A549 (cell line): ENCODE results near the gene EDNRA. TPM values are rescaled to one million over a fixed set of nuclear protein-coding genes. Genes with fewer than 3 reads are reported as not detected.

ENCODE experiments used
- ATAC-seq, 2 experiments: fragments of 200-7000 bp in 1 of 2; fragments of >200 bp in 1 of 2; cut with Nextera tagmentation in 1 of 2; cut with Tn5 transposase in 1 of 2; 3 replicates each; pipeline versions ENCODE4 v1.8.0 to v1.9.1; 2018 to 2020; ENCODE audit warnings: mild to moderate bottlenecking in 1 of 2, moderate library complexity in 1 of 2
- CTCF ChIA-PET: fragments of 300-600 bp; sonication (Branson Sonifier 250); formaldehyde crosslinking; extraction: SDS; loops from one replicate; lab custom pipeline; 2021; ENCODE audit warnings: antibody characterized with exemption, inconsistent platforms; lab: Yijun Ruan, JAX
- POLR2A ChIA-PET: fragments of 350-600 bp; formaldehyde crosslinking; extraction: SDS; loops from one replicate; lab custom pipeline; 2021; ENCODE audit warnings: antibody characterized with exemption, inconsistent platforms; lab: Yijun Ruan, JAX
- DNase-seq, 2 experiments: peaks; one replicate each; pipeline versions ENCODE4 v3.0.0 to v3.0.0-alpha.2; 2011 to 2016; ENCODE audit warnings: low read depth in 1 of 2, low spot score in 1 of 2
- FAIRE-seq: peaks from 2 replicates; lab custom pipeline; 2011; peaks lifted over from hg19 to GRCh38; lab: Jason Lieb, UNC
- H3K27ac ChIP-seq, 2 experiments: fragments of >200 bp; sonication (Bioruptor Twin); formaldehyde crosslinking; 3 replicates each; pipeline ENCODE4 v1.5.1; 2016 to 2017
- H3K4me1 ChIP-seq: fragments of >200 bp; sonication (Bioruptor Twin); formaldehyde crosslinking; 3 replicates; pipeline ENCODE4 v1.6.1; 2016
- H3K4me2 ChIP-seq: fragments of >200 bp; sonication (Bioruptor Twin); formaldehyde crosslinking; 3 replicates; pipeline ENCODE4 v1.6.1; 2016
- H3K4me3 ChIP-seq: fragments of >200 bp; sonication (Bioruptor Twin); formaldehyde crosslinking; 3 replicates; pipeline ENCODE4 v1.5.1; 2016
- H3K9me3 ChIP-seq: fragments of >200 bp; sonication (Bioruptor Twin); formaldehyde crosslinking; 3 replicates; pipeline ENCODE4 v1.6.1; 2016
- BHLHE40 ChIP-seq: IDR thresholded peaks from 2 replicates; pipeline ENCODE4 v1.6.1; 2012; ENCODE audit warnings: low read depth, low read length, inconsistent platforms
- CBX2 ChIP-seq: fragments of 200-600 bp; sonication (generic); IDR thresholded peaks from 2 replicates; pipeline ENCODE4 v1.6.1; 2016; ENCODE audit warnings: low read depth, mild to moderate bottlenecking, borderline replicate concordance
- CBX8 ChIP-seq: fragments of 200-600 bp; sonication (generic); IDR thresholded peaks from 2 replicates; pipeline ENCODE4 v1.6.1; 2016
- CHD4 ChIP-seq: fragments of 200-600 bp; sonication (generic); IDR thresholded peaks from 2 replicates; pipeline ENCODE4 v1.6.1; 2016; ENCODE audit warnings: antibody characterized with exemption, mild to moderate bottlenecking, borderline replicate concordance
- E2F6 ChIP-seq: IDR thresholded peaks from 2 replicates; pipeline ENCODE4 v1.6.1; 2012; ENCODE audit warnings: low read depth, borderline replicate concordance
- EHF ChIP-seq: fragments of 250-450 bp; sonication (Bioruptor Pico); IDR thresholded peaks from 2 replicates; pipeline ENCODE4 v1.5.0; 2020; ENCODE audit warnings: mild to moderate bottlenecking
- EHMT2 ChIP-seq: fragments of 200-600 bp; sonication (generic); IDR thresholded peaks from 2 replicates; pipeline ENCODE4 v1.6.1; 2016; ENCODE audit warnings: antibody characterized with exemption, low read depth, mild to moderate bottlenecking, moderate library complexity
- ESRRA ChIP-seq: fragments of 150-350 bp; IDR thresholded peaks from 2 replicates; pipeline ENCODE4 v1.6.1; 2014; ENCODE audit warnings: mild to moderate bottlenecking, low read length, borderline replicate concordance
- FOSL2 ChIP-seq, 2 experiments: fragments of 450-650 bp in 1 of 2; fragments of >200 bp in 1 of 2; sonication (Bioruptor Twin) in 1 of 2; formaldehyde crosslinking; IDR thresholded peaks; 2 replicates each; pipeline versions ENCODE4 v1.5.0 to v1.6.1; 2016 to 2020; ENCODE audit warnings: mild to moderate bottlenecking in 1 of 2, moderate library complexity in 1 of 2
- HDAC2 ChIP-seq: fragments of 200-600 bp; sonication (generic); IDR thresholded peaks from 2 replicates; pipeline ENCODE4 v1.6.1; 2016
- HOXB13 ChIP-seq: fragments of 250-450 bp; sonication (Bioruptor Pico); IDR thresholded peaks from 2 replicates; pipeline ENCODE4 v1.5.0; 2020; ENCODE audit warnings: low read depth, mild to moderate bottlenecking, moderate library complexity
- HOXB5 ChIP-seq: fragments of 250-450 bp; sonication (Bioruptor Pico); IDR thresholded peaks from 2 replicates; pipeline ENCODE4 v1.5.0; 2020; ENCODE audit warnings: mild to moderate bottlenecking, moderate library complexity
- MYC ChIP-seq: IDR thresholded peaks from 2 replicates; pipeline ENCODE4 v1.6.1; 2012; ENCODE audit warnings: mild to moderate bottlenecking, inconsistent platforms, low read length, improper control_type of control experiment, borderline replicate concordance
- NR3C1 ChIP-seq: fragments of >200 bp; sonication (Bioruptor Twin); formaldehyde crosslinking; IDR thresholded peaks from 3 replicates; pipeline ENCODE4 v1.6.1; 2017
- RARB ChIP-seq: fragments of 250-450 bp; sonication (Bioruptor Pico); IDR thresholded peaks from 2 replicates; pipeline ENCODE4 v1.8.0; 2021; ENCODE audit warnings: mild to moderate bottlenecking, moderate library complexity
- RCOR1 ChIP-seq: fragments of 150-350 bp; IDR thresholded peaks from 2 replicates; pipeline ENCODE4 v1.6.1; 2014; ENCODE audit warnings: antibody characterized with exemption, low read length, low read depth
- REST ChIP-seq: fragments of 200-600 bp; sonication (generic); IDR thresholded peaks from 2 replicates; pipeline ENCODE4 v1.6.1; 2016; ENCODE audit warnings: antibody characterized with exemption, mild to moderate bottlenecking, moderate library complexity
- ZC3H11A ChIP-seq: fragments of 450-650 bp; IDR thresholded peaks from 2 replicates; pipeline ENCODE4 v1.6.1; 2014; ENCODE audit warnings: antibody characterized with exemption, mild to moderate bottlenecking
- WGBS: methylation state at CpG from one replicate; pipeline ENCODE4 v1.1.6; 2017; ENCODE audit errors: missing lambda C conversion rate; 5-methylcytosine and 5-hydroxymethylcytosine counted together
- polyA plus RNA-seq, 4 experiments: library from polyadenylated mRNA; depleted of rRNA in 3 of 4; stranded (reverse); fragments of >200 nt; fragmentation: RNase III in 1 of 4; extraction: RNeasy Plus Mini Kit Qiagen cat#74134 plus additional on column Dnase treatment in 1 of 4; gene quantifications; 2 replicates in 3 of 4; 3 replicates in 1 of 4; pipeline ENCODE4 v1.2.3, GENCODE V29; 2011 to 2017
- TF ChIP-seq, protein P1 (sequence below): IDR thresholded peaks from 2 replicates; pipeline ENCODE4 v1.6.1; 2012

The EDNRA gene
- polyA plus RNA-seq, 2 of the 4 experiments (the other 2 are of a cell fraction) = 0.09 to 0.40 TPM

DNA sequence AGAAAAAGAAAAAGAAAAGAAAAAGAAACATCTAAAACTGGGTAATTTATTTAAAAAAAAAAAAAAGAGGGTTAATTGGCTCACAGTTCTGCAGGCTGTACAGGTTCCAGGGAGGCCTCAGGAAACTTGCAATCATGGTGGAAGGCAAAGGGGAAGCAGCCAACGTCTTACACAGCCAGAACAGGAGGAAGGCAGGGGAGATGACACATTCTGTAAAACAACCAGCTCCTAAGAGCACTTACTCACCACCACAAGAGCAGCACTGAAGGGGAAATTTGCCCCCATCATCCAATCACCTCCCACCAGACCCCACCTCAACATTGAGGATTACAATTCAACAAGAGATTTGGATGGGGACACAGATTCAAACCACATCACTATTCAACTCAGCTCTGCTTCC is 99.5 kb downstream of the EDNRA start:
- H3K4me2 ChIP-seq = no peak overlapping the region
- ATAC-seq (no peak), FAIRE-seq (no peak), DNase-seq (no peak)
- 0% methylated on average over 1 of the region's 1 CpG for WGBS
- ChIA-PET CTCF (interaction anchor here (1.2 to 3.4 kb wide), 3 partner anchors 10 to 62 kb away, joined by 3 to 13 read pairs (median 4); no protein-coding TSS in a partner anchor), POLR2A (no interaction called here)
- no peak overlapping the region for H3K27ac ChIP-seq
- no peak for TF ChIP-seq REST
- peaks cover 26% of the 10 kb centered on the region for H3K4me1 ChIP-seq
- no peak overlapping the region for H3K4me3 ChIP-seq
- no peaks in the 10 kb centered on the region for H3K9me3 ChIP-seq

GRCh38 chr4:147581606-147582350 is 100.9 kb downstream of the EDNRA start:
- Histone ChIP-seq H3K27ac (peak overlapping the region in 1 of 2 experiments; percentile 50; a peak in 2 of 6 replicates), H3K4me3 (no peak overlapping the region), H3K9me3 (no peaks in the 10 kb centered on the region), H3K4me2 (no peak overlapping the region), H3K4me1 (peaks cover 26% of the 10 kb centered on the region)
- POLR2A ChIA-PET = no interaction called here
- TF ChIP-seq RCOR1 (no peak), ESRRA (no peak), CBX8 (no peak), HDAC2 (no peak), HOXB13 (CRISPR knock-in tag) (no peak), E2F6 (no peak), ZC3H11A (no peak), FOSL2 (IDR thresholded peaks at IDR 0.05) (no peak), FOSL2 (CRISPR knock-in tag; IDR thresholded peaks at IDR 0.05) (no peak), CBX2 (no peak), MYC (no peak), CHD4 (no peak), RARB (no peak), NR3C1 (no peak), EHF (CRISPR knock-in tag) (no peak), EHMT2 (no peak), BHLHE40 (no peak), HOXB5 (CRISPR knock-in tag) (no peak)
- TF ChIP-seq, protein P1, sequence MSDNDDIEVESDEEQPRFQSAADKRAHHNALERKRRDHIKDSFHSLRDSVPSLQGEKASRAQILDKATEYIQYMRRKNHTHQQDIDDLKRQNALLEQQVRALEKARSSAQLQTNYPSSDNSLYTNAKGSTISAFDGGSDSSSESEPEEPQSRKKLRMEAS = no peak
- CTCF ChIA-PET = interaction anchor here (1.4 to 3.4 kb wide), 3 partner anchors 8 to 285 kb away, joined by 4 to 13 read pairs (median 4); no protein-coding TSS in a partner anchor
- 78% methylated on average over 6 of the region's 6 CpGs for WGBS
- DNase-seq (no peak), FAIRE-seq (no peak), ATAC-seq (no peak)
